DMS53 treated with DMSO at 0.1 percent for 48 hours (cell line): ENCODE data around the gene FAM20C.
"Not testable (repeated sequence)": the region's sequence is repeated elsewhere in the genome, so short reads cannot be mapped to it uniquely, and the experiment has no call there.

Source experiments
- DNase-seq: peaks from one replicate; lab custom pipeline; 2025; ENCODE audit not compliant: unreplicated experiment; lab: John Stamatoyannopoulos, UW

FAM20C gene

DNA sequence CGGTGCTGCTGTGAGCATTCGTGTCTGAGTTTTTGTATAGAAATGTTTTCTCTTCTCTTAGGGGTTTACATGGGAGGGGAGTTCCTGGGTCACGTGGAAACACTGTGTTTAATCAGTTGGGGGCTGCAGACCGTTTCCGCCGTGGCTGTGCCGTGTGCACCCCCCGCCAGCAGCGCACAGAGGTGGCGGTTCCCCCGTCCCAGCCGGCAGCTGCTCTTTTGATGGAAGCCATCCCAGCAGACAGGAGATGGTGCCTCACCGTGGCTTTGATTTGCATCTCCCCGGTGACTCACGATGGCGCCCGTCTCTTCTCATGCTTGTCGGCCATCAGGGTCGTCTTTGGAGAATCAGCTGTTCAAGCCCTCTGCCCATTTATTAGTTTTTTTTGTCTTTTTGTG, 62.7 kb downstream of the FAM20C start:
- DNase-seq: no peak

DNA sequence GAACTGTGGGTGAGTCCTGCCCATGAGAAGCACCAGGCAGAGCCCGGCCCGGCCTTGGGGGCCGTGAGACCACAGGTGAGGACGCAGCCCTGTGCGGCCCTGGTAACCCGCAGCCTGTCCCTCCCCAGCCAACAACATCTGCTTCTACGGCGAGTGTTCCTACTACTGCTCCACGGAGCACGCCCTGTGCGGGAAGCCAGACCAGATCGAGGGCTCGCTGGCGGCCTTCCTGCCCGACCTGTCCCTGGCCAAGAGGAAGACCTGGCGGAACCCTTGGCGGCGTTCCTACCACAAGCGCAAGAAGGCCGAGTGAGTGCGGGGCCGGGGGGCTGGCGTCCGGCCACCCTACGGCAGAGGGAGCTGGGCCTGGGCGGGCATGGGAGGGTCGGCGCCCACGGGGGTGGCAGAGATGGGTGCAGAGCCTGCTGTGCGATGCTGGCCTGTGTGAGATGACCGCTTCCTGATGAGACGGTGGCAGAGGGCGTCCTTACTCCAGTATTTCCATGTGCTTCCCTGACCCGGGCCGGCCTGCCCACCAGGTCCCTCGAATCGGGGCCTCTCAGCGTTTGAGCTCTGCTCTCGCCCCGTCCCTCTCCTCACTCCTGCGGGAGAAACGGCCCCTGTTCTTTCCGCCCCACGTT, 63.5 kb downstream of the FAM20C start:
- no peak for DNase-seq

DNA sequence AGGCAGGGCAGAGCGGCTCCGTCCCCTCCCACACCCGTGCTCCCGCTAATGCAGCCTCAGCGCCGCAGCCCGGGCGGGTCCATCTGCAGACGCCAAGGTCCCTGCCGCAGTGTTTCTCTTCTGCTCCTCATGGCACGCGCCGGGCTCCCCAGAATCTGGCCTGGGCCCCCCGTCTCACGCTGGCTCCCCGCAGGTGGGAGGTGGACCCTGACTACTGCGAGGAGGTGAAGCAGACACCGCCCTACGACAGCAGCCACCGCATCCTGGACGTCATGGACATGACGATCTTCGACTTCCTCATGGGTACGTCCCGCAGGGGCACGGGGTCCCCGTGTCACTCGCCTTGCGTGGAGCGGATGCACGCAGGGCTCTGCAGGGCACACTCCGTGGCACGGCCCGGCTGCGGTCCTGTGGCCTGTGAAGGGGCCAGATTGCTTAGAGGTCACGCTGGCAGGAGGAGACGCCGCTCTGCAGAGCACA, 64.1 kb downstream of the FAM20C start:
- DNase-seq: no peak

DNA sequence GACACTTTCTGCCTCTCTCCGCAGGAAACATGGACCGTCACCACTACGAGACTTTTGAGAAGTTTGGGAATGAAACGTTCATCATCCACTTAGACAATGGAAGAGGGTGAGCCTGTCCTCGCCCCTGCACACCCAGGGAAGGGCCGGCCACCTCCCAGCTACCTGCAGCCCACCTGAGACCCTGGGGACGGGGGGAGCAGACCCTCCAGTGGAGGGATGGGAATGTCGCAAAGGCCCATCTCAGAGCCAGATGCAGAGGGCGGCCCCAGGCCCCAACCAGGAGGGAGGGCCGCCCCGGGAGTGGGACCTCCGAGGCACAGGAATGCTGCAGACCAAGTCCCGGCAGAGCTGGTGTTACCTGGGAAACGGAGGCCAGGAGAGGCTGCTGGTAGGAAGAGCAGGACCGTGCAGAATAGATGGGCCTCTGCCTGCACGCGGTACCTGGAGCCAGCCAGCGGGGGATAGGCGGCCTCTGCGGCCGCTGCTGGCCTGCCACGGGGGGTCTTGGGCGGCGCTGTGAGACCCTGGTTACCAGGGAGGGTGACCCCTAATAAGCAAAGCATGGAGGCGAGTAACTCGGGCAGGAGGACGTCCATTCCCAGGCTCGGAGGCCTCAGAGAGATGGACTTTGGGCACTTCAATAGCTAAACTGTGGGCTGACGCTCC, 64.7 kb downstream of the FAM20C start:
- DNase-seq: no peak

DNA sequence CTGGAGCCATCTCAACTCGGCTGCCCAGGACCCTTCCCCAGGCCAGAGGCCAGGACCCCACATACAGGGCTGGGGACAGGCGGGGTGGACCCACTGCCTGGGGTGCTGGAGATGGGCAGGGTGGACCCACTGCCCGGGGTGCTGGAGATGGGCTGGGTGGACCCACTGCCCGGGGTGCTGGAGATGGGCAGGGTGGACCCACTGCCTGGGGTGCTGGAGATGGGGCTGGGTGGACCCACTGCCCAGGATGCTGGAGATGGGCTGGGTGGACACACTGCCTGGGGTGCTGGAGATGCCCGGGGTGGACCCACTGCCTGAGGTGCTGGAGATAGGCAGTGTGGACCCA, 65.2 kb downstream of the FAM20C start:
- DNase-seq: no peak

GRCh38 chr7:258476-259190, 66.3 kb downstream of the FAM20C start:
- DNase-seq: no peak

DNA sequence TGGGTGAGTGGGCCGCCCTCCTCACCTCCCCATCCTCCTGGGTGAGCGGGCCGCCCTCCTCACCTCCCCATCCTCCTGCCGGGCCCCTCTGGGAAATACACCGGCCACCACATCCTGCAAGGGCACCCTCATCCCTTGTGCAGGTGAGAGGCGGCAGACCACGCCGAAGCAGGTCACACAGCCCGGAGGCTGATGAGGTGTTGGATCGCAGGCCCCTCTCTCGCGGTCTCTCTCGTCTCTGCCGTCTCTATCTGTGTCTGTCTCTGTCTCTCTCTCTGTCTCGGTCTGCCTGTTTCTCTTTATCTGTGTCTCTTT, 66.8 kb downstream of the FAM20C start:
- DNase-seq: no peak

DNA sequence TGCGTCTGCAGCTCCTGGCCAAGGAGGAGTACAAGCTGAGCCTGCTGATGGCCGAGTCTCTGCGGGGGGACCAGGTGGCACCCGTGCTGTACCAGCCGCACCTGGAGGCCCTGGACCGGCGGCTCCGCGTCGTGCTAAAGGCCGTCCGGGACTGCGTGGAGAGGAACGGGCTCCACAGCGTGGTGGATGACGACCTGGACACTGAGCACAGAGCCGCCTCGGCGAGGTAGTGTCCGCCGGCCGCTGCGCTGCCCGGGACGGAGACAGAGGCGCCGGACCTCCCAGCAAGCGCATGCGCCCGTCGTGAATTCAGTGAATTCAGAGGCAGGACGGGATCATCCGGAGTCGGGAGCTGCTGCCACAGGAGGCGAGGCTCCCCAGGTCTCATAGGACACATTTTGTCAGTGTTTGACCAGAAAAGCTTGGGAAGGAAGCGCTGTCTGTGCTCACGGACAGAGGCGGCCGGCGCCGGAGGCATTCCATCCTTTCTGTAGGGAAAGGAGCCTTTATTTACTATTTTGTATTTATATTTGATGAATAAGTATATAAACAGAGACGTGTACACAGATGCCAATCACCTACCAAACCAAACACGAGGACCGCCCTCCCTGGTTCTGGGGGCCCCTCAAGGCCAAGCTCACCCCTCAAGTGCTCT, 67.5 kb downstream of the FAM20C start:
- DNase-seq: no peak

- DNase-seq: no peak
These were observed 68.3 kb downstream of the FAM20C start for GRCh38 chr7:260441-261281.

- no peak for DNase-seq
These were observed 69.2 kb downstream of the FAM20C start for GRCh38 chr7:261341-262250.

DNA sequence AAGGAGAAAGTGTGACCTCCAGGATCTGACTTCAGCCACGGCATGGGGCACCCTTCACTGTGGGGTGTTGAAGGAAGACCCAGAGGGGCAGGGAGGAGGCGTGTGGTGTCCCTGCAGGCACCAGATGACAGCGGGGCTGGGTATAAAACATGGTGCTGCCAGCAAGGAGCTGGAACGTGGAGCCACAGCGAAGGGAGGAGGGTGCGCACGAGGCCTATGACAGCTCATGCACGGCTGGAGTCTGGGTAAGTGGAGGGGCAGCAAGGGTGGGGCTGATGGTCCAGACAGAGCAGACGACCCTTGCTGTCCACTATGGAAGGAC, 69.8 kb downstream of the FAM20C start:
- no peak for DNase-seq

- DNase-seq: not testable (repeated sequence)
These were observed 70.4 kb downstream of the FAM20C start for GRCh38 chr7:262631-263311.

- DNase-seq: not testable (repeated sequence)
These were observed 71.3 kb downstream of the FAM20C start for GRCh38 chr7:263483-264351.

- DNase-seq: no peak
These were observed 72.3 kb downstream of the FAM20C start for GRCh38 chr7:264541-265191.

DNA sequence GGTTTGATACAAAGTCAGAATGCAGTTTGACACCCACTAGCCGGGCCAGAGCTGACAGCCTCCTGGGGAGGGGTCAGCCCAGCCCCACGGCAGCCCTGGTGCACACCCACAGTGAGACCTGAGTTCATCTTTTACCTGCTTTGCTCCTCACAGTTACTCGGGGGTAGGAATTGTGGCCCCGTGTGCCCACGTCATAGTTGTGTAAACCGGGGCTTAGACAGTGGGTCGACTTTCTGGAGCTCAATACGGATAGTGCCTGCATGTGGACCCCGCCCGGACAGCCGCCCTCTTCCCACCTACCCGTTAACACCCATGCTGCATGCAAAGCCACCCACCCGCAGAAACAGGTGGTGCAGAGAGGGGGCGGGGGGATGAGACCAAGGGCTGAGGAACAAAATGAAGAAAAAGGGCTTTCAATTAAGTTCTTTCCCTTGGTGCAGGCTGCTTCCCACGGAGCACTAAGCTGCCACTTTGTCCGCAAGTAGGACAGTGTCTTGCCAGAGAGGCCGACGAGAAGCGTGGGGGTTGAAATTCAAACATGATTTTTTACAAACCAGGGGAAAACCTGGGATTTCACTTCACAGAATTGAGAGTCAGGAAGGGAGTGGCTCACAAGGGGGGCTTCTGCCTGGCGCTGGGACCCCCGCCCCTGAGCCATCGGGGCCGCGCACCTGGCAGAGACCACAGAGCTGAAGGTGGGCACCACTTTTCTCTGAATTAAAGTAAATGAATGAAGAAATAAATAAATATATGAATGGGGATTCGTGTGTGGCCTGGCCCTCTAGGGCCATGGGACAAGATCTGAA, 73.0 kb downstream of the FAM20C start:
- no peak for DNase-seq

GRCh38 chr7:265998-266850, 73.9 kb downstream of the FAM20C start:
- no peak for DNase-seq
